Prostate gland (tissue), 2 donors: ENCODE results near the gene TESK2.

Experiments used
- POLR2AphosphoS5 ChIP-seq: sonication (generic); formaldehyde crosslinking; IDR thresholded peaks from one replicate; pipeline ENCODE4 v1.6.1; 2017; ENCODE audit warnings: antibody characterized with exemption
- TF ChIP-seq, protein P1 (sequence below), 4 experiments: fragments of 200-600 bp in 2 of 4; fragments of 450-650 bp in 2 of 4; sonication (generic) in 2 of 4; IDR thresholded peaks; 1 replicate in 3 of 4; 2 replicates in 1 of 4; pipeline ENCODE4 v1.5.1; 2016 to 2019; ENCODE audit warnings: antibody characterized with exemption in 4 of 4, mild to moderate bottlenecking in 2 of 4, moderate library complexity in 2 of 4

DNA sequence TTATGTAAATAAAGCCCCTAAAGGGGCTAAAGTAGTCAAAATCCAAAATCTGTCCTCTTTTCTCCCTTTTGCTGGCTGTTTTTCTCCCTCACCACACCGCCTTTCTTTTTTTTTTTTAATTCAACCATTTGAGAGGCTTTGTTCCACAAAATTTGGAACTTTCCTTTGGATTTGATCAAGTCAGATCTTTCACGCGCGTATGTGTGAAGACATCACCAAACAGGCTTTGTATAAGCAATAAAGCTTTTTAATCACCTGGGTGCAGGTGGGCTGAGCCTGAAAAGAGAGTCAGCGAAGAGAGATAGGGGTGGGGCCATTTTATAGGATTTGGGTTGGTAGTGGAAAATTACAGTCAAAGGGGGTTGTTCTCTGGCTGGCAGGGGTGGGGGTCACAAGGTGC, 169.5 kb downstream of the TESK2 start:
- TF ChIP-seq, protein P1, sequence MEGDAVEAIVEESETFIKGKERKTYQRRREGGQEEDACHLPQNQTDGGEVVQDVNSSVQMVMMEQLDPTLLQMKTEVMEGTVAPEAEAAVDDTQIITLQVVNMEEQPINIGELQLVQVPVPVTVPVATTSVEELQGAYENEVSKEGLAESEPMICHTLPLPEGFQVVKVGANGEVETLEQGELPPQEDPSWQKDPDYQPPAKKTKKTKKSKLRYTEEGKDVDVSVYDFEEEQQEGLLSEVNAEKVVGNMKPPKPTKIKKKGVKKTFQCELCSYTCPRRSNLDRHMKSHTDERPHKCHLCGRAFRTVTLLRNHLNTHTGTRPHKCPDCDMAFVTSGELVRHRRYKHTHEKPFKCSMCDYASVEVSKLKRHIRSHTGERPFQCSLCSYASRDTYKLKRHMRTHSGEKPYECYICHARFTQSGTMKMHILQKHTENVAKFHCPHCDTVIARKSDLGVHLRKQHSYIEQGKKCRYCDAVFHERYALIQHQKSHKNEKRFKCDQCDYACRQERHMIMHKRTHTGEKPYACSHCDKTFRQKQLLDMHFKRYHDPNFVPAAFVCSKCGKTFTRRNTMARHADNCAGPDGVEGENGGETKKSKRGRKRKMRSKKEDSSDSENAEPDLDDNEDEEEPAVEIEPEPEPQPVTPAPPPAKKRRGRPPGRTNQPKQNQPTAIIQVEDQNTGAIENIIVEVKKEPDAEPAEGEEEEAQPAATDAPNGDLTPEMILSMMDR (IDR thresholded peaks at IDR 0.05) = no peak
- TF ChIP-seq POLR2AphosphoS5 = no peak
